MCF 10A (cell line): Measurements from ENCODE around the gene PODNL1. TPM values are rescaled to one million over a fixed set of nuclear protein-coding genes. Genes with fewer than 3 reads are reported as not detected.
"Not testable (repeated sequence)": the region's sequence is repeated elsewhere in the genome, so short reads cannot be mapped to it uniquely, and the experiment has no call there.

Experiments used
- BruUV-seq: library from RNA; stranded (reverse); fragments of 400-500 nt; replicated peaks from 2 replicates; lab custom pipeline; 2021; lab: Mats Ljungman, UMichigan
- CTCF ChIA-PET: fragments of 300-600 bp; sonication (Branson Sonifier 250); formaldehyde crosslinking; extraction: SDS; loops from one replicate; lab custom pipeline; 2021; ENCODE audit warnings: antibody characterized with exemption, inconsistent platforms; lab: Yijun Ruan, JAX
- POLR2A ChIA-PET: fragments of 300-600, 350-650 bp; sonication (Branson Sonifier 250); formaldehyde crosslinking; extraction: SDS; loops from one replicate; lab custom pipeline; 2020; ENCODE audit warnings: antibody characterized with exemption, inconsistent platforms; lab: Yijun Ruan, JAX
- DNase-seq: peaks from one replicate; pipeline ENCODE4 v3.0.0-alpha.2; 2018; ENCODE audit not compliant: unreplicated experiment
- H3K27ac Mint-ChIP-seq: one replicate; pipeline ENCODE4 v1.8.0; 2022; ENCODE audit warnings: mild to moderate bottlenecking, low read depth, mixed read lengths; ENCODE audit not compliant: unreplicated experiment
- H3K27me3 Mint-ChIP-seq: one replicate; pipeline ENCODE4 v1.8.0; 2022; ENCODE audit warnings: mixed read lengths; ENCODE audit not compliant: insufficient read depth, unreplicated experiment
- H3K36me3 Mint-ChIP-seq: one replicate; pipeline ENCODE4 v1.8.0; 2022; ENCODE audit warnings: mild to moderate bottlenecking, moderate library complexity, mixed read lengths; ENCODE audit not compliant: insufficient read depth, unreplicated experiment
- H3K4me1 Mint-ChIP-seq: one replicate; pipeline ENCODE4 v1.8.0; 2022; ENCODE audit warnings: mixed read lengths; ENCODE audit not compliant: insufficient read depth, unreplicated experiment
- H3K4me3 Mint-ChIP-seq: one replicate; pipeline ENCODE4 v1.8.0; 2022; ENCODE audit warnings: mild to moderate bottlenecking, moderate library complexity, mixed read lengths; ENCODE audit not compliant: unreplicated experiment
- H3K9me3 Mint-ChIP-seq: one replicate; pipeline ENCODE4 v1.8.0; 2022; ENCODE audit warnings: mixed read lengths; ENCODE audit not compliant: unreplicated experiment
- CTCF ChIP-seq: fragments of 200-600 bp; IDR thresholded peaks from one replicate; pipeline ENCODE4 v1.8.0; 2022; ENCODE audit warnings: antibody characterized with exemption, mild to moderate bottlenecking; ENCODE audit not compliant: unreplicated experiment
- intact Hi-C: fragments of 100-400 bp; cut with micrococcal nuclease; formaldehyde crosslinking; loops from 2 replicates; pipeline ENCODE4 v1.14.1; 2022
- total RNA-seq: library from RNA; stranded (reverse); gene quantifications from 2 replicates; pipeline ENCODE4 v1.2.3, GENCODE V29; 2022

The PODNL1 gene
- total RNA-seq, 1 experiment from 2014 or later = 0.51 TPM

GRCh38 chr19:13972368-13973155 is 34.3 kb upstream of the PODNL1 start:
- no peaks in the 10 kb centered on the region for H3K27me3 Mint-ChIP-seq
- H3K4me1 Mint-ChIP-seq = peaks cover 5% of the 10 kb centered on the region
- CTCF ChIA-PET = no interaction called here
- no TSS peak for BruUV-seq
- no peak for TF ChIP-seq CTCF
- POLR2A ChIA-PET = interaction anchor here (0.6 to 0.7 kb wide), 2 partner anchors 86 to 1303 kb away, joined by 3 read pairs; no protein-coding TSS in a partner anchor
- no peak for DNase-seq
- H3K36me3 Mint-ChIP-seq = peaks cover 64% of the 10 kb centered on the region
- H3K4me3 Mint-ChIP-seq = no peak overlapping the region
- H3K9me3 Mint-ChIP-seq = no peaks in the 10 kb centered on the region
- intact Hi-C loops = no loop called here
- no peak overlapping the region for H3K27ac Mint-ChIP-seq

- BruUV-seq = not testable (repeated sequence)
These were observed 33.7 kb upstream of the PODNL1 start for GRCh38 chr19:13971868-13972267.

GRCh38 chr19:13969897-13970296 is 31.7 kb upstream of the PODNL1 start:
- ChIA-PET CTCF (interaction anchor here (0.8 kb wide), 1 partner anchor 9 kb away, joined by 3 read pairs; no protein-coding TSS in a partner anchor), POLR2A (no interaction called here)
- H3K27ac Mint-ChIP-seq = no peak overlapping the region
- DNase-seq = no peak
- H3K9me3 Mint-ChIP-seq = no peaks in the 10 kb centered on the region
- no TSS peak for BruUV-seq
- peaks cover 61% of the 10 kb centered on the region for H3K36me3 Mint-ChIP-seq
- no peak overlapping the region for H3K4me3 Mint-ChIP-seq
- intact Hi-C loops = no loop called here
- H3K27me3 Mint-ChIP-seq = no peaks in the 10 kb centered on the region
- no peak for TF ChIP-seq CTCF
- H3K4me1 Mint-ChIP-seq = peaks cover 5% of the 10 kb centered on the region

More at GRCh38 chr19:13971868-13972267, 33.7 kb upstream of the PODNL1 start:
- H3K27ac Mint-ChIP-seq, H3K27me3 Mint-ChIP-seq, intact Hi-C loops, DNase-seq, CTCF ChIA-PET, H3K4me3 Mint-ChIP-seq, H3K9me3 Mint-ChIP-seq, H3K4me1 Mint-ChIP-seq: not testable (repeated sequence)
- peaks cover 67% of the 10 kb centered on the region for H3K36me3 Mint-ChIP-seq
- POLR2A ChIA-PET = interaction anchor here (0.6 kb wide), 1 partner anchor 1304 kb away, joined by 3 read pairs; no protein-coding TSS in a partner anchor

- intact Hi-C loops = no loop called here
- Mint-ChIP-seq H3K27me3 (no peaks in the 10 kb centered on the region), H3K27ac (no peak overlapping the region), H3K9me3 (no peaks in the 10 kb centered on the region), H3K4me3 (no peak overlapping the region), H3K36me3 (peaks cover 62% of the 10 kb centered on the region), H3K4me1 (peaks cover 2% of the 10 kb centered on the region)
- ChIA-PET POLR2A (interaction anchor here (0.5 kb wide), 1 partner anchor 8 kb away, joined by 3 read pairs; no protein-coding TSS in a partner anchor), CTCF (no interaction called here)
- DNase-seq = no peak
- BruUV-seq = no TSS peak
- no peak for TF ChIP-seq CTCF
These were observed 30.8 kb upstream of the PODNL1 start for GRCh38 chr19:13968999-13969398.
